GM21619 (cell line): Measurements from ENCODE around the gene KRT76.

Source experiments
- ATAC-seq: cut with Tn5 transposase; IDR thresholded peaks from one replicate; pipeline ENCODE4 v1.9.1; 2021; ENCODE audit not compliant: unreplicated experiment

KRT76 gene

DNA sequence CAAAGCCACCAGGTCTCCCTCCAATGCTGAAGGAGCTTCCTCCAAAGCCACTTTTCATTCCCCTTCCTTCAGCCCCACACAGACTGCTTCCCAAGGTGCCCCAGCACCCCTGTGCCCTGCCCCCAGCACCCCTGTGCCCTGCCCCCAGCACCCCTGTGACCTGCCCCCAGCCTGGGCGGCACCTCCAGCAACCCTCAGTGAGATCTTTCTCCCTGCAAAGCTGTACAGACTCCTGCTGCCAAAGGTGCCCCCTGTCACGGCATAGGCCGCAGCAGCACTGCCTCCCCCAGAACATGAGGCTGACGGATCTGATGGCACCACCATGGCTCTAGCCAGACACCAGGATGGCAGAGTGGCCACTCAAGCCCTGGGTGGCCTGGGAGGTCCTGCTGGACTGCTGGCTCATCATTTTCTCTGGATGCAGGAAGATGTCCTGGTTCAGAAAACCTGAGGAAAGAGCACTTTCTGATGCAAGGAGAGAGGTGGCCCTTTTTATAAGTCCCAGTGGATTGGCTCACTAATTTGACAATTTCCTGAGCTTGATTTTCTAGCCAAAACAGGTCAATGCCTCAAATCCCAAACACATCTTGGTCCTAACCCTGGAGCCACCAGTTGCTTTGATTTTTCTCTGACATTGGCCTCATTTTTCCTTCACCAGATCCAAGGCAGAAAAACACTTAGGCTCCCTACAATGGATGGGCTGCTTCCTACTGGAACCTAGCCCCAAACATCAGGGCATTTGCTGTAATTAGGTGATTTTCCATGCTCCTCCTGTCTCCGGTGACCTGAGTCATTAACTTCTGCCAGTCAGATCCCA, 41.1 kb downstream of the KRT76 start:
- ATAC-seq = no peak

DNA sequence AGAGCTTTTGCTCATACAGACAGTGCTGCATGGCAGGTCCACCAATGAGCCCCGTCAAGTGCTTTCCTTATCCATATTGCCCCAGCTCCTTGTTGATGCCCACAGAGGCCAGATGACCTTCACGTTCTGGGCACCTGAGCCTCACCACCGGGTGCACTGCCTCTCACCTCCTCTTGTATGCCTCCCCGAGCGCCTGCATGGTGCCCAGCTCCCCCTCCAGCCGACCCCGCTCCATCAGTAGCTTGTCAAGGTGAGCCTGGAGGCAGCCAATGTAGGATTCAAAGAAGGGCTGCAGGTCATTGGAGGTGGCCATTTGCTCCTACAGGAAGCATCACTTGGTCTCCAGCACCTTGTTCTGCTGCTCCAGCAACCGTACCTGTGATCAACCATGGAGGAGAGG, 42.0 kb downstream of the KRT76 start:
- ATAC-seq = no peak

DNA sequence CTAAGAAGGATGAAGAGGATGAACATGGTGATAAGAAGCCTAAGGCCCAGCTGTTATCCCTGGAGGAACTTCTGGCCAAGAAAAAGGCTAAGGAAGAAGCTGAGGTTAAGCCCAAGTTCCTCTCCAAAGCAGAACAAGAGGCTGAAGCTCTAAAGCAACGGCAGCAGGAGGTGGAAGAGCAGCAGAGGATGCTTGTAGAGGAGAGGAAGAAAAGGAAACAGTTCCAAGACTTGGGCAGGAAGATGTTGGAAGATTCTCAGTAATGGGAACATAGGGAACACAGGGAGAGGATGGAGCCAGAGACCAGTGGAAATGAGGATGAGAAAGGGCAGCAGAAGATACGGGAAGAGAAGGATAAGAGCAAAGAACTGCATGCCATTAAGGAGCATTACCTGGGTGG, 46.4 kb downstream of the KRT76 start:
- no peak for ATAC-seq

DNA sequence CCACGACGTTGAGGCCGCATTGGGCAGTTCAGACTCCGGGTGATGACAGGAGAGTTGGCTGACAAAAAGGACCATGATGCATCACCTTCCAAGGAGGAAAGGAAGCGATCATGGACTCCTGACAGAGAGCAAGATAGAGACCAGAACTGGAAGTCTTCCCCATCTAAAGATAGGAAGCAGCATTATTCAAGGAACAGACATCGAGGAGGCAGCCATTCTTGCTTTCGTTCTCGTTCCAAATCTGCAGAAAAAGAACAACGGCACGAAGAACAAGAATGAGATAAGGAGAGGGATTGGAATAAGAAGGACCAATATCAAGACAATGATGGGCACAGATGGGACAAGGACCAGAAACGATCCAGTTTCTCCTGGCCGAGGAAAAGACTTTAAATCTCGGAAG, 46.8 kb downstream of the KRT76 start:
- no peak for ATAC-seq

DNA sequence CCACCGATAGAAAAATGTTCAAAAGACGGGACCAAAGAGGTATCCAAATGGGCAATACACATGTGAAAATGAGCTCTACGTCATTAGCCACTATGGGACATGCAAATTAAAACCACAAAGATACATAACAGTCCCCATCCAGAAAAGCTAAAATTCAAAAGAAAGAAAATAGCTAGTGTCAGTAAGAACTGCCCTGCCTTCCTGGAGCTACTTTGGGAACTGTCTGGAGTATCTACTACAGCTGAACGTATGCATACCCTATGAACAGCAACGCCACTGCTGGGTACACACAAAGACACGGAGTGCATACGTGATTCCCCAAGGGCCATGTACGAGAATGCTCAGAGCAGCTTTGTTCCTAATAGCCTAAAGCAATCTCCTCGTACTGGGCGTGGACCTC, 48.0 kb downstream of the KRT76 start:
- ATAC-seq = no peak

DNA sequence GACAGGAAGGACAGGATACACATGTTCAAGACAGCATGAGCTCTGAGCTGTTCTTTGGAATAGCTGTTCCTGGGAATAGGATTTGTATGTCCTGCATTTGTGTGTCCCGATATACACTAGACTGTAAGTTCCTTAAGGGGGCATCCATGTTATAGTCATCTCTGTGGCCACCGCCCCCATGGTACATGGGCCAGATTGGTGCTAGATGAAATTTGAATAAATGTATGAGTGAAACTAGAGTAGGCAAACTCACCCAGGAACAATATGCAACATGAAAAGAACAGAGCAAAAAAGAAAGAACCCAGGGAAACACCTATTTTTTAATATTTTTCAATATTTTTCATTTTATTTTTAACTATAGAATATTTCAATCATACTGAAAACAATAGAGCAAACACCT, 48.8 kb downstream of the KRT76 start:
- no peak for ATAC-seq

DNA sequence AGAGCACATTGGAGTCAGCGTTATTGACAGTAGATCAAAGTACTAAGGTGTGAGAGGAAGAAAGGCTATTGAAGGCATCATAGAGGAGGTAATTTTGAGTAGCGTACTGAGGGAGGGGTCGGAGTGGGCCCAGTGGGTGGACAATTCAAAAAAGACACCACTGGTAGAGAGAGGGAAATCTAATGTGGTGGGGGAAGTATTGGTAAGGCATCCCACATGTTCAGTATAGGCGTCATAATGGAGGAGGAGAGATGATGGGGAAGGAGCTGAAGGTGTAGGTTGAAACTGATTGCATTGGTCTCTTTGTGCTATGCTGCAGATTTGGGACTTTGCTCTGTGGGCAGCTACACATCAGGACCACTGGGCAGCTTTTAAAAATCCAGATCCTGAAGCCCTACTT, 50.1 kb downstream of the KRT76 start:
- no peak for ATAC-seq

DNA sequence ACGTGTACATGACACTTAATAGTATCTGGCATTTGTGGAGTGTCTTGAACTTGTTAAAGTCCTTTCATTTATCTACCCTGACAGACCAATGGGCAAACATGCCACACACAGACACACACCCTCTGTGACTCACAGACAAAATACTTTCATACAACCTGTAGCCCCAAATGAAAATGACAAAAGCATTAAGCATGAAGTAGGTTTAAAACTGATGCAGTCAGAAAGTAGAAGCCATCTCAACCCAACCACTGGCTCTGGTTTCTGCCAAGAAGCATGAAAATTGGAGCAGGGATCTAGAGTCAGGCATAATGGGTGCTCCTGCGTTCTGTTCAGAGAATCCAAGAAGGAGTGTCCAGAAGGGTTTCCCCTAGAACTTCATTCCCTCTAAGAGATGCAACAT, 50.7 kb downstream of the KRT76 start:
- ATAC-seq = no peak

DNA sequence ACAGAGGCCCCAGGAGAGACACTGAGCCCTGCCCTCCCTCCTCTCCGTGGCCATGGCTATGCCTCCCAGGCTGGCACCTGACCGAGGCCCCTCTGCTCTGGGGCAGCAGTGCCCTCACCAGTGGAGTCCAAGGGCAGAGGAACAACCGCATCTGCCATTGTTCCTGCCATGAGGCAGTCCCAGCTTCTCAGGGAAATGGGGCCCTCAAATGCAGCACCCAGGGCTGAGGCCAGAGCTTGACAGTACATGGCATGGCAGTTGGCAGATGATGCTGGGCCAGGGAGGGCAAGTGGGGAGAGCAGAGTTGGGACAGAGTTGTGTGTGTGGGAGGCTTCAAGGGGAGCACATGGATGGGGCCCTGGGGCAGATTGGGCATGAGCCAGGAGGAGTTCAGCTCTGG, 52.8 kb downstream of the KRT76 start:
- no peak for ATAC-seq

DNA sequence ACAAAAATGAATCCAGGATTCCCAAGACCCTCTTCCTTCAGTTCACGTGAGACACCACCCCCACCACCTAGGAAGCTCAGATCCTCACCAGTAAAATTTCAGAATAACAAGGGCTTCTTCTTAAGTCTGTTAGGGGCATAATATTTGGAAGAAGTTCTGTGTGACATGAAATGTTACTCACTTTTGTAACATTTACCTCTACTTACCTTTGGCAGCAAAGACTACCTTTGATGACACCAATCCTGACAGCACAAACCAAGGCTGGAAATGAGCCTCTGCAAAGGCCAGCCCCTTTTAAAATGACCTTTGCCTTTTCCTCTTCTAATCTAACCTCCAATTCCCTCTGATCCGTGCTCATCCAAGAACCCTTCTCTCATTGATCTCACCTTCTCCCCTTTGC, 54.5 kb downstream of the KRT76 start:
- no peak for ATAC-seq

DNA sequence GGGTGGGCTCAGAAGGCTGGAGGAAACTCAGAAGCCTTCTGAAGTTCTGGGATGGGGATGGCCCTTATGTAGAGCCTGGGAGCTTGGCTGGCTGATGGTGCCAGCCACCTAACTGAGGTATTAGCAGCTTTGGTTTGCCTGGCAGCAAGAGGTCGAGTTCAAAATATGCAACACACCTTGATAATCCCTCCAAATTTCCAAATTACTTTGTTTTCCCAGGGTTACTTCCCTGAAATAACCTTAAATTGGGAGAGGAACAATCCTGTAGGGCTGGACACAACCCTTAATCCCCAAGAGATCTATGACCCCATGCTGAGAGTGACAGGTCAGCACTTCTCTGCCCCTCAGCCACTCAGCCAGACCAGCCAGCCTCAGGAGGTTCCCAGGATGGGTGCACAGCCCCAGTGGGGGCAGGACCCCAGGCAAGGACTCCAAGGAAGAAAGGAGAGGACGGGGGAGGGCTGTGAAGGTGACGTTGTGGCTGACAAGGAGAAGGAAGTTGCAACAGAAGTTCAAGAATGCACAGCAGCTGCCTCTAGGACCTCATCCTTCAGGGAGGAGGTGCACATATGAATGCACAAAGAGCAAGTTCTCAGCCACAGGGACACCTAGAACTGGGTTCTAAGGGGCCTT, 55.2 kb downstream of the KRT76 start:
- ATAC-seq = no peak

DNA sequence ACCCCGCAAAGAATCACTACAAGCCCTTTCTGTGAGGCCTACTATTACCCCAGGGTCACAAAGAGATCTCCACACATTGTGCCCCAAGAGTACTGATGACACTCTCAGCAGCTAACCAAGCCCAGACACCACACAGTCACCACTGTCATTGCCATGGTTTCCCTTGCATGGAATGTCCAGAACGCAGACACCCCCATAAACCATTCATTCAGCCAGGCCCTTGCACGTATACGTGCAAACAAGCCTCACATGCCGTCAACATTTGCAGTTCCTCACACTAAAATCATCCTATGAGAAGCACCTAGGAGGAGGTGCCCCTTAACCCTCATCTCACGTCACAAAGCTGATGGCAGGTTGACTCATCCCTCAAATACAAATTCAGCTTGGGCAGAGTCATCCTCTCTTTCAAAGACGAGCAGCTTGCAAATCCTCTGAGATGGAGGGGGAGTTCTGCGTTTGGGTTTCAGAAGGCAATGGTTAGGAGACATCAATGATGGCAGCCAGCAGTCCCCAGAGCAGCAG, 56.7 kb downstream of the KRT76 start:
- no peak for ATAC-seq
